ENCODE results near the gene GRIK3.
"Not testable (repeated sequence)": the region's sequence is repeated elsewhere in the genome, so short reads cannot be mapped to it uniquely, and the experiment has no call there.

Gene GRIK3

DNA sequence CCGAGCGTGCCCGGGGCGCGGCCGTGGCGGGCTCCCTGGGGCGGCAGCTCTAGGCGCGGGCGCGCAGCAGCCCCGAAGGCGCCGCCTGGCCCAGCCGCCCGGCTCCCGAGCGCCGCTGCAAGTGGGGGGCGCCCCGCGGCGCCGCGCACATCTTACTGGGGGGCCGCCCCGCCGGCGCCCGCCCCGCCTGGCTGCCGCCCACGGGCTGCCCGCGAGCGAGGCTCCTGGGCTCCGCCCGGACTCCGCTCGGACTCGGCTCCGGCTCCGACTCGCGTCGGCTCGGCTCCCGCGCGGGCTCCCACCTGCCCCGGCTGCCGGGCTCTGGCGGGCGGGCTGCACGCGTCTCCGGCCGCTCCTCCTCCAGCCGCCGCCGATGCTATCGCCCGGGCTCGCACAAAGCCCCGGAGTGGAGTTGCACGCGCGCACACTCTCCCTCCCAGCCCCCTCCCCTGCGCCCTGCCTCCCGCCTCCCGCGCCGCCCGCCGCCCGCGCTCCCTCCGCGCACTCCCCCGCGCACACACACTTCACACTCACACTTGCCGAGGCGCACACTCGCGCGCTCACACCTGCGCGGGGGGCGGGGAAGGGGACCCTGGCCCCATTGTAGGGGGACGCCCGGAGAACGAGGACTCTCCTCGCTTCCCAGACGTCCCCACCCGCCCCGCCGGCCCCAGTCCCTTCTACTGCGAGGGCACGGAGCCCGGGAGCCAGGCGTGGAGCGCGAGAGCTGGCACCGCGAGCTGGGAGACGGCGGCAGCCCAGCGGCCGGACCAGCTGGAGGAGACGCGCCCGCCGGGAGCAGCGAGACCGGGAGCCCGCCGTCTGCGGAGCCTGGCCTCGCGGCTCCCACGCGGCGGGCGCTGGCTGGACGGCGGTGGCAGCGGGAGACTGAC is at the start of gene GRIK3:
GRIK3 (minus strand) TSS at position 395 of the 893 bp plus-strand sequence. CDS start 407 bp downstream, outside the sequence.
- DNase-seq, result peak; percentile 52

GRCh38 chr1:37084013-37084412 is 49.7 kb upstream of the GRIK3 start:
- no peak for DNase-seq

- DNase-seq, result no peak
Measured at GRCh38 chr1:37083603-37084002, 49.3 kb upstream of the GRIK3 start.

- DNase-seq, result not testable (repeated sequence)
Measured at GRCh38 chr1:37080296-37080986, 46.1 kb upstream of the GRIK3 start.

GRCh38 chr1:37078866-37079265 is 44.6 kb upstream of the GRIK3 start:
- DNase-seq, result no peak

GRCh38 chr1:37076168-37076567 is 41.9 kb upstream of the GRIK3 start:
- no peak for DNase-seq

DNA sequence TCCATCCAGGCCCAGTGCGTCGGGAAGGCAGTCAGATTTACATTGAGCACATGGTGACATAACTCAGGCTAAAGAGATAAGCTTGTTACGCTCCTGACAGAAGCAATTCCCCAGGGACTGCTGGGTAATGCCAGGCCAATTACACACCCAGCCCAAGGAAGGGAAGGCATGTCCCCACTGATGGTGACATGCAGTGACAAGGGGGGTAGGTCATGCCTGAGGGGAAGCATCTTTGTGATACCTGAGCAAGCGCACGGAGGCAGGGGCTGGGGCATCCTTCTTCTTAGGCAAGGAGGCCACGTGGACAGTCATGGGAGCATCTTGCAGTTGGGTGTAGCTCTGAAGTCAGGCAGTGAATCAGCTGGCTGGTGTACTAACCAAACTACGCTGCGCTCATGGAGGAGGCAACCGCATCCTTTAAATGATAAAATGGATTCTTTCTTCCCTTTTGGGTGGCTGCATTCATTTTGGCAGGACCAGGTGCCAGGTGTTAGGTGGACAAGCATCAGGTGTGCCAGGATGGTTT is 39.6 kb upstream of the GRIK3 start:
- no peak for DNase-seq

DNA sequence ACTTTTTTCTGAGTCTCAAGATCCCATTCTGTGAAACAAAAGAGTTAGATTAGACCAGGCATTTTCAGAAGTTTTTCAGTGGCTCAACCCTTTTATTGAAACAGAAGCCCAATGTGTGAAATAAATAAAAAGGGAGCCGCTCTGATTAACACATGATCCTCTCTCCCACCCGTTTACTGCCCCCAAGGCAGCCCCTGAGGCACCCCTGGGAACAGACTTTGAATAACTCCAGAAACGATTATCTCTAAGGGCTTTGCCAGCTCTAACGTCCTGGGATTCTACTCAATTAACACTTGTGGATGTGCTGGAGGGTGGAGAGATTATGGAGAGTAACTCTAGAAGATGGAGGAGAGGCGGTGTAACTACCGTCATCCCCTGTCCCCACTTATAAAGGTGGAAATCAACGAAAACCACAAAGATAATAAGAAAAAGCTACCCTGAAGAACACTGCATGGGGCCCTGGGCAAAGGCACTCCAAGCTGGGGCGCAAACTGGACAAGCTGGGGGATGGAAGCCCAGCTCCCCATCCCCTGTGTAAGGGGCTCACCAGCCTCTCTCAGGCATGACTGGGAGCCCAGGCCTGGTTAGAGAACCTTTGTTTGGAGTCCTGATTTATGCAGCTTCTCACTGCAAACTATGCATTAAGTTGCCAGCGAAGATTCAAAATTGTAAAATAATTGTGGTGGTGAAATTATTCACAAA is 39.0 kb upstream of the GRIK3 start:
- no peak for DNase-seq

DNA sequence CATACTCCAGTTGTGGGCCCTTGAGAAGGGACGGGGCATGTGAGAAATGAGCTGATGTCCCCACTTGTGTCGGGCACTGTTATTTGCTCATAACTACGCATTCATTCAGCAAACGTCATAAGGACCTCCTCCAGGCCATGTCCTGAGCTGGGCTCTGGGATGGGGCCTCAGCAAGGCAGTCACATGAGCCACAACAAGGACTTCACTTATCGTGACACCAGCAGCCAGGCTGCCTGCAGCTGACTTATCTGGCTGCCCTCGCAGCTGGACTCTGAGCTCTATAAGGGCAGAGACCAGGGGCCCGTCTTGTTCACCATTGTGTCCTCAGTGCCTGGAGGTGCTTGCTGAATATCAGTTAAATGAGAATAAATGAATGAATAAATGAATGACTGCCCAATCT is 37.5 kb upstream of the GRIK3 start:
- no peak for DNase-seq

DNA sequence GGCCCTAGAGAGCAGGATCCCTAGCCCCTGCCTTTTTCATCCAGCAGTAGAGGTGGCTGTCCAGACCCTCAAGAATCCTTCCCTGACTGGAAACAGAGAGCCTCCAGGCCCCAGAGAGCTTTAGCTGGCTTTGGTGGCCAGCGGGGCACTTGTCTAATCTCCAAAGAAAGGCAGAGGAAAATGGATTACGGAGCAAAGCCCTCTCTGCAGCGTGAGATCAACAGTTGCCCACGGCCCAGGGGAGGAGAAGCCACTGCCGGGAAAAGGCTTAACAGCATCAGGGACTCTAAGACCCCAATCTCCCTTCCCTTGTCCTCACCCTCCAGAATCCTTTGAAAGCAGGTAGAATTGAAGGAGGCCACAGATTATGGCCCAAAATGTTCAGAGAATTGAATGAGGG is 35.8 kb upstream of the GRIK3 start:
- no peak for DNase-seq

GRCh38 chr1:37069406-37069805 is 35.1 kb upstream of the GRIK3 start:
- no peak for DNase-seq

DNA sequence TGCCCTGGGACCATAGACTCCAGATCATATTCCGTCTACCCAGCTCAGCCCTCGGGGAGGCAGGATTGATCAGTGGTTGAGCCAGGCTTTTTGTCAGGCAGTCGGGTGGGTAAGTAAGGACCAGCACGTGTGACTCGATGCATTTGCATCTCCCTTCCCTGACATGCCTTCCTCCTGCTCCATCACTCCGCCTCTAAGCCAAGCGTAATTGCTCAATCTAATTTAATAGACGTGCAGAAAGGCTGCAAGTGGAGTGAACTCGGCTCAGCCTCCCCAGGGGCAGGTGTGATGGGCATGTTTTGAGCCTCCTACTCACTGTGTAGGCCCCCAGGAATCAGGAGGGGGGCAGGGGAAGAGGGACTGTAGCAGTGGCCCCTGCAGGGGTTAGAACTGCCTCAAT is 34.6 kb upstream of the GRIK3 start:
- no peak for DNase-seq

GRCh38 chr1:37068260-37068659 is 33.9 kb upstream of the GRIK3 start:
- no peak for DNase-seq

DNA sequence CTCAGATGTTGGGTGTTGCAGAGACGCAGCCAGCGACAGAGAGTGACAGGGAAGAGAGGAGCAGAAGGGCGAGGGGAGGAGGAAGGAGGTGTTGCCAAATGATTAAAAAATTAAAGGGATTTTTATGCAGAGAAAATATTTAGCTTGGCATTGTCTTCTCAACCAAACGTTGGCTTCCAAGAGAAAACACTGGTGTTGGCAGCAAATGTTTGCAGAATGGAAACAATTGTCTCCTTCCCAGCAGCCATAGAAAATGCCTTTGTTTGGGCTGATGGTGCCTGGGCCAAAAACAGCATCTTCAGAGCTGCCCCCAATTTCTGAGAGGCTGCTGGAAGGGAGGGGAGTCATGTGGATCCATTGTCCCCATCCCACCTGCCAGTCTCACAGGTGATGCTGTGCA is 29.7 kb upstream of the GRIK3 start:
- DNase-seq, result no peak

- DNase-seq, result no peak
Measured at GRCh38 chr1:37059346-37059745, 25.0 kb upstream of the GRIK3 start.

- no peak for DNase-seq
Measured at GRCh38 chr1:37058424-37058988, 24.2 kb upstream of the GRIK3 start.

DNA sequence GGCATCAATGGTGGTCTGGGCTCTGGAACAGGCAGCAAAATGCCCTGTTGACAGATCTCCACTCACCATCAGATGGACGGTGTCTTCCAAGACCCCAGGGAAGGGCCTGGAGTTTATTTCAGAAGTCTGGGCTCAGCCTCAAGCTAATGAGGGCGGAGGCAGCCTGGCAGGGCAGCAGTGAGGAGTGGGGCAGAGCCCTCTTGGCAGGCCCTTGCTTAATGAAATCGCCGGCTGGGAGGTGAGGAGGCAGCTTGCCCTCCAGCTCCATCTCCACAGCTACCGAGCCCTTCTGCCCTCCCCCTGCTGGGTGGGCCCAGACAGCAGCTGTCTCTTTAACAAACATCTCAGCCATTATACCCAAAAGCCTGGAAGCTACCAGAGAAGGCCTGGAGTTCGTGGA is 22.0 kb upstream of the GRIK3 start:
- DNase-seq, result no peak

DNA sequence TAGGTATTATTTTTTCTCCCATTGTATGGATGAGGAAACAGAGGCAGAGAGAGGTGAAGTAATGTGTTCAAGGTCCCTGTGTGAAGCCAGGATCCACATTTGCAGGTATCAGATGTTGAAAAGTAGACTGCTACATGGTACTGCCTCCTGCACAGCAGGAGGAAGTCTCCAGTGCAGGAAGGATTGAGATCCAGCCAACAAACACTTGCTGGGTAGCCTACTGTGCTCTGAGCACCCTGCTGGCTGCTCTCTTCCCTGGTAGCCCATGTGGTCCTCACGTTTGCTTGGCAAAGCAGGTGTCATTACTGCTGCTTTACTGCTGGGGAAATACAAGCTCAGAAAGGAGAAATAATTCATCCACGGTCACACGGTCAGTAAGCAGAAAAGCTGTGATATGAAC is 21.3 kb upstream of the GRIK3 start:
- no peak for DNase-seq

- DNase-seq, result no peak
Measured at GRCh38 chr1:37053173-37053572, 18.9 kb upstream of the GRIK3 start.

DNA sequence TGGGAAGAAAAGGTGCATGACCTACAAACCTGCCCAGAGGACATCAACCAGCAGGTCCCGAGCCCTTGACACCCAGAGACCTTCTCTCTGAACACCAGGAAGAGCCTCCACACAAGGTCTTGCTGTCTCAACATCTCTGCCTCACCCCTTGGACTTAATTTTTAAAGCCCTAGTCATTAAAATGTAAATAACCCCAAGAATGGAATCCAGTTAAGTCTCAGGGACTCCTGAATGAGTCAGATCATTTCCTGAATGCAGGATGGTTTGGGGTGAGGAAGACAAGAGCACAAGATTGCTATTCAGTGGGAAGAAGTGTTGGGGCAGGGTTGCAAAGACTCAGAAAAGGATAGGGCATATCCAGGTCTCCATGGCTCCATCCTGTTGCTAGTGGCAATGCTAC is 17.8 kb upstream of the GRIK3 start:
- DNase-seq, result no peak

DNA sequence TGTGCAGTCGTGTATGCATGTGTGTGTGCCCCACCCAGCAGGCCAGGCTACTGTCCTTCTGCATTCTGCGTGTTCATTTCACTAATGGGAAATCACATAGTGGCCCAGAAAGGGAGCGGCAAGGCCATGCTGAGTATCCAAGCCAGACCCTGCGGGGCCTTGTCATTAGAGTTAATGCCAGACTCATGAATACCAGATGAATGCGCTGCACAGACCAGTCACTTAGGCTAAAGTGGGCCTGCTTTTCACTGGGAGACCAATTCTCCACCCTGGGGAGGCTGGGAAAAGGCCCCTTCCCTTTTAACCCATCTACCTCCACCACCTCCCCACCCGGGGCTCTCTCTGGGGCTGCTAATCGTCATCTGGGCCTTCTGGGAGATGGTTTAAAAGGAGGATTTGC is 17.0 kb upstream of the GRIK3 start:
- no peak for DNase-seq

DNA sequence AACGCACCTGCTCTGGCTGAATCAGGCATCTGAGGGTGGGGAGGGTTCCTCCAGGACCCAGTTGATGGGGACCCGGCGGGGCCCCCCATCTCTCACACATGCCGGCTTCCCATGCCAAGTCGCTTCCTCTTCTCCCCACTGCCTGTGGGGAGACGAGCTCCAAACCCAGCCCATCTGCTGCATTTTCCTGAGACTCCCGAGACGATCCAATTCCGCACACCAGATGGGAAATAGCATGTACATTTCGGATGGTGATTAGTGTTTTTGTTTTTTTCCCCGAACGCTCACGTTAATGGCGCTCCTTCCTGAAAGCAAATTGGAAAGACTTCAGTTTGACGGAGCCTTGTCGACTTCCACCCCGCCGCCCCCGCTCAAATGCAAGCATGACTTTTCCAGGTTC is 13.2 kb upstream of the GRIK3 start:
- no peak for DNase-seq

- DNase-seq, result no peak
Measured at GRCh38 chr1:37043101-37043500, 8.8 kb upstream of the GRIK3 start.
